Colon (tissue), 2 donors: ENCODE data around the gene RARB.

Source experiments
- FAIRE-seq: peaks from 2 replicates; lab custom pipeline; 2012; peaks lifted over from hg19 to GRCh38; lab: Jason Lieb, UNC
- donor health status: control.
- donor health status: control.

RARB gene

DNA sequence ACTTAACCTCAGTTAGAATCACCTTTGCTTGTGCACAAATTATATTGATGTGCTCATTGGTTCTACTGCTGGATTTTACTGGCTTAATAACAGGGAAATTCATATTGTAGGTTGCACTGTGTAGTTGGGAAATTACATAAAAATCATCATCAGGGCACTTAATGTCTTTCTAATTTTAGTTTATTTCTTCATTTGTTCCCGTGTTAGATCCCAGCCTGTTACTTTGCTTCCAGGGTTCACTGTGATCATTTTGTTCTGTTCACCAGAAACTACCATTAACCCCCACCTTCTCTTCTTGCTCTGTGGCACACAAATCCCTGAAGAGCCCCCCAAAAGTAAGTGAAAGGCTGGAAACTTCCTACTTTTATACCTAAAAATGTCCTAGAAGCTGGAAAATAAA, 80.4 kb downstream of the RARB start:
- FAIRE-seq, result no peak

DNA sequence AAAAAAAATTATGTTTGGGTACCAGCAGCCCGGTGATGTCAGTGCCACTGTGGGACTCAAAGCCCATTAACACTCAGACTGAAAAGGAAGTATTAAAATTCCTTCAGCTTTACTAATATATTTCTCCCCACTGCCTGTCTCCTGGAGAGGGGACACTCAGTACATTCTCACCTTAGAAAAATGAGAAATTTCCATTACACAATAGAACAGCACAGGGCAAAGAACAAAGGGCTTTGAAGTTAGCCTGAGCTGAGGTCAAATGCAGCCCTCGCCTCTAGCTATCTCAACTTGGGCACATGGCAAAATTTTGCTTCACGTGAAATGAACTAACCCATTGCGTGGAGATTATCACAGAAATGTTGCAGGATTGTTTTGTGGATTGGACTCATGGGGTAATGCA, 80.8 kb downstream of the RARB start:
- no peak for FAIRE-seq

DNA sequence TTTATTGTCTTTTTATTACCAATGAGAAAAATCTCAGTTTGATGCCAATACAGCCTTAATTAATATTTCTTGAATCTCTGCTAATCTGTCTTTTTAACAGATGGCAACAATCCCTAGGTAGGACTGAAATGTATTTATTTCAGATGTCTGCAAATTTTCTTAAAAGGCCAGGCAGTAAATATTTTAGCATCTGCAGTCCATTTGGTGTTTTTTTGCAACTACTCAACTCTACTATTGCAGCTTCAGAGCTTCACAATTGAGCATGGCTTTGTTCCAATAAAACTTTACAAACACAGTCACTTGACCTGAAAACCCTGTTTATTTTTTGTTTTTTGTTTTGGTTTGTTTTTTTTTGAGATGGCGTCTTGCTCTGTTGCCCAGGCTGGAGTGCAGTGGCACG, 82.7 kb downstream of the RARB start:
- no peak for FAIRE-seq

DNA sequence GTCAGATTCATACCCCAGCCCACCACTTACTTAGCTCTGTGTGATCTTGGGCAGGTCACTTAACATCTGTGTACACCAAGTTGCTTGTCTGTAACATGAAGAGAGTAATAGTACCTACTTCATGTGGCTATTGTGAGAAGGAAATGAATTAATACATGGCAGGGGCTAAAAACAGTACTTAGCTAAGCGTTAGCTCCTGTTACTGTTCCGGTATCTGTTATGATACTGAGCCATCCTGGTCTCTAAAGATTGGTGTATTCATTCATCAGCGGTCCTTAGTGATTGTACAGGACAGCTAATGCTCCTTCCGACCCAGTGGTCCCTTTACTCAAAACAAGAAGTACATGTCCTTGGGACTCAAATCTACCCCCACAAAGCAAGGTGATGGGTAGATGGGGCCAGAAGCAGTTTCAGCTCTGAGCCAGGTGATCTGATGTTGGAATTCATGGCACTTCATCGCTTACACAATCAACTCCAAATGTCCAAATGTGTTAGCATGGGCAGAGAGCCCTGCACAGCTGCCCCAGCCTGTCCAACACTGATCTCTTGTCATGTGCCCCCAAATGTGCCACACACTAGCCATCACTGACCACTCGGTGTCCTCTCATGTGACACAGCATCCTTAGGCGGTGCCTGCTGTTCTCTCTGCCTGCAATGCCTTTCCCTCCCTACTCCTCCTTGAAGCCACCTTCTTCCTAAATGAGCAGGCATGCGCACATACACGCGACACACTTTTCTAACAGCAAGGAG, 84.1 kb downstream of the RARB start:
- FAIRE-seq, result no peak

DNA sequence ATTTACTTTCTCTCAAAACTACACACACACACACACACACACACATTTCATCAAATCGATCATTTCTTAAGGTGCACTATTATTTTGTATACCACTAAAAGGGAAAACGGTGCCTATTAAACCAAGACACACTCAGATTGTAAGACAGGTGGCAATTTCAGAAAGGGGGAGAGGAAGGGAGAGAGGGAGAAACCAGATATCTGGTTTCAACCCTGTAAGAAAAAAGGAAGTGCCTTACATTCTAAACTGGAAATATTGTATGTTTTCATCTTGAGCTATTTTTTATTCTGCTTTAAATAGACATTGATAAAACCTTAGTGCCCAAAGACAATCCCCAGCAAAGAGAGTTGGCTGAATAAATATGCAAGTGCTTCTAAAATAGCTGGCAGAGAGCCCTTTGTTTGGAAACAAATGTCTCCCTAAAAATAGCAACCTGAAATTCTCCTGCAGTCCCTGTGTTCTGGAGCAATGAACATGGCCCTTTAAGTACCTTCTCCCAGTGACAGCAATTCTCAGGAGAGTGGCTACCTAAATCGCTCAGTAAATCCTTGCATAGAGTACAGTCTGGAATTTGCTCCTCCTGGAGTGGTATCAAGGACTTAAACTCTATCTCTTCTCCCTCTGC, 85.7 kb downstream of the RARB start:
- no peak for FAIRE-seq

DNA sequence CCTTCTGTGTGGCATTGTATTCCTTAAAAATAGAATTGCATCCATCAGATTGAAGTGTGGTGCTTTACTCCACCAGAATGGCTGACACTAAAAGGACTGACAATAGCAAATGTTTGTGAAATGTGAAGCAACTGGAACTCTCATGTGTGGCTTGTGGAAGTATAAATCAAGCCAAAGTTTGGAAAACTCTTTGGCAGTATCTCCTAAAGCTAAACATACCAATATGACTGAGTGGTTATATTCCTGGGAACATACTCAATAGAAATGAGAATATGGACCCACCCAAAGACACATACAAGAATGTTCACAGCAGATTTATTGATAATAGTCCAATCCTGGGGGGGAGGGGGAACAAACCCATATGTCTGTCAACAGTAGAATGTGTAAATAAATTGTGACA, 87.1 kb downstream of the RARB start:
- FAIRE-seq, result no peak

DNA sequence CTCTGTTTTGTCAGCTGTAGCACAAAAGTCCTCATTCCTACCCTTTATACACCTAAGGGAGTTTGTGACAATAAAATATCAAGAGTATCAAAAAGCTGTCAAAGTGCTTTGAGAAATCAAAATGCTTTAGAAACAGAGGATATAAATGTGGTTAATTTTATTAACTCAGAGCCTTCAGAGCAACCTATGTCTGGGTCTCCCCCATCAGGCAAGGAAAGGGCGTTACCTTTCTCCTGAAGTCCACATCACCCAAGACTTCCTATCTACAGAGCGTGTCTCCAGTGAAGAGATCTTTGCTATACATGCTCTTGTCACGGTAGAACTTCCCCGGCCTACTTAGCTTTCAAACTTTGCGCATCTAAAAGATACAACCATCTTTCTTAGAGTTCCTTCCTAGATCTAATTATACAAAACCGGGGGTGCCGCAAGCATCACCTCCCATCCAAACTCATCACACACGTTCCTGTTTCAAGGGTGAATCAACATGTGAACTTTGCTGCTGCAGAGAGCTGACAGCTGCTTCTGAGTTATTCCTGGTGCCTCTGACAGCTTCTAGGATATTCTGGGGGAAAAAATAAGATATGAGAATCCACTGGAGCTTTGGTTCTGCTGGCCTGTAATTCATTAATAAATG, 93.0 kb downstream of the RARB start:
- no peak for FAIRE-seq

DNA sequence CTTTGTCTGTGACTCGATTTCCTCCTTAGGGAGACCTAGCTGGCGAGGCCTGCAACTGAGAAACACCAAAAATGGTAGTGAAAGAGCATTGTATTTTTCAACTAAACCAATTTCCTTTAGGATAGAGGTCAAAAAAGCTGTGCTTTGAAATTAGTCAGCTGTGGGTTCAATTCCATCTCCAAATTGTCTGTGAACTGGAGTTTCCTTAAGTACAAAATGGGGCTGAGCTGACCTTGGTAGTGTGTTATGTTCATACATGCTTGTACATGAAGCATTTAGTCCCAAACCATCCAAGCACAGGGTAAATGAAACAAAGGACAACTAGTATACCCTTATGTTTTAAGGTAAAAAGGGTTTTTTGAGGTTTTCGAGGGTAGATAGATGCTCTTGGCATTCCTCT, 99.3 kb downstream of the RARB start:
- no peak for FAIRE-seq

DNA sequence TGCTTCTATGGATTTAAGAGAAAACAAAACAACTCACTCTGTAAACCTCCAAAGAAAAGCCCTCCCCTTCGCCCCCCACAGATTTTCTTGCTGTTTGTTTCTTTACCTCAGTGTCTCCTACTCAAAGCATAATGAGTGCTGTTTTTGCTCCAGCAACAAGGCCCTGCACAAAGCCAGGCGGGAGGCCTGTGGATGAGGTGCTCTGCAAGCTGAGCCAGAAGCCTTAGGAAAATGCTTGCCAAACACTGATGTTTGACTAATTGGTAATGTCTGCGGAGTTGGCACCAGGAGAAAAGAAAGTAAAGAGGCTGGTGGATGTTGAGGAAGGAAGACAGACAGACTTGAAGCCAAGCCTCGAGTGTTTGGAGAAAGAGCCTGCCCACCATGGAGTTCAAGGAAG, 99.7 kb downstream of the RARB start:
- FAIRE-seq, result no peak

DNA sequence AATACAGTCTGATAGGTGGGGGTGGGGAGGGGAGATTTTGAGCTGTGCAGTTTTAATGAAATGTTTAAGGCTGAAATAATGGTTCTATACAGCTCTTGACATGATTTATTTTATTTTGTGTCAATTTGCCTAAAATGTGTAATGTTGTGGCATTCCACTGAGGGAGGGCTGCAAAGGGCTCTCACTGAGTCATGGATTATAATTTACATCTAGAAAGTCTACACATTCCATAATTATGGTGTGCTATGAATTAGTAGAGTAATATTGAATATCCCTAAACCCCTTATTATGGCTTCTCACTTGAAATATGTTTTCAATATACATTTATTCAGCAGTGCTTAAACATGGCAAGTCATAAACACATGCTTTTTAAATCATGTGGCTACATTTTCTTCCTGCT, 103.9 kb downstream of the RARB start:
- no peak for FAIRE-seq

DNA sequence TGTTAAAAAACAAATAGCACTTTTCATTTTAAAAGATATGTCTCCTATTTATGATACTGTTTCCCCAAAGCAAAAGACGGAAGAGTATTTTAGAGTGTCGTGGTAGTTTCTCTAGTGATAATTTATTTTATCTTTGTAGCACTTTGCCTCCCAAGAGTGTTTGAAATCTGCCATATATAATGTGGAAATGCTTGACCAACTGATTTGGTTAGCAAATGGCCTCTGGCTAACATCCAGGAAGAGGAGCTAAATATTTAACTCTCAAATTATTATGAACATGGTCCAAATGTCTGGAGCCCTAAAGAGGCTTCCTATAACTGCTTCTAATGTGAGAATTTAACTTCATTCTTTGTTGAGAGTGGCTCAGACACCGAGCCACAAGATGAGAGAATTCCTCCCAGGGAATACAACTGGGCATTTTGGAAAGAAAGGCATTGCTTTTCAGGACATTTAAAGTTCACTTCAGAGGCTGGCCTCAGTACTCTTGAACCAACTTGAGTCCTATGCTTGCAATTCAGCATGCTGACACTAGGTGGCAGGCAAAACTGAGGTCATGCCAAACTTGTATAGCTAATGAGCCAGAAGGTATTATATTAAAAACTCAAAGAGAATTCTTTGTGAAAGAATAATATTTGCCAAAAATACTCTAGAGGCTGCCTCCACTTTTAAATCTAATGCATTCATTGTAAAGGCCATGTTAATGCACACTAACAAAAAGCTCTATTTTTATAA, 104.5 kb downstream of the RARB start:
- no peak for FAIRE-seq

DNA sequence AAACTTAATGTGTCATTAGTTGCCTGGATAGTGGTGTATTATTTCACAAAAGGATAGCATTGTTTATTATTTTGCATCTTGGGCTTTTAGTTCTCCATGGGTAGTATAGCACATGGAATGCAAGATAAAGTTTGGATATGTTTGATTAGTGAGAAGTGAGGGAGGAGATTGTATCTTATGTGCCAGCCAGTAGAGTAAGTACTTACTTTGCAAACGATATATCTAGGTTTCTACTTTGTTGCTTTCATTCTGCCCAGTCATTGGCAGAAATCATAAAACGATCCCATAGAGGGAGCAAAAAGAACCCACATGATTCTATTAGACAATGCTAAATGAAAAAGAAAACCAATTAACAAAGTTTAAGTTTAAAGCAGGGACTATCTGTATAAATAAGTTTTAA, 105.3 kb downstream of the RARB start:
- no peak for FAIRE-seq

DNA sequence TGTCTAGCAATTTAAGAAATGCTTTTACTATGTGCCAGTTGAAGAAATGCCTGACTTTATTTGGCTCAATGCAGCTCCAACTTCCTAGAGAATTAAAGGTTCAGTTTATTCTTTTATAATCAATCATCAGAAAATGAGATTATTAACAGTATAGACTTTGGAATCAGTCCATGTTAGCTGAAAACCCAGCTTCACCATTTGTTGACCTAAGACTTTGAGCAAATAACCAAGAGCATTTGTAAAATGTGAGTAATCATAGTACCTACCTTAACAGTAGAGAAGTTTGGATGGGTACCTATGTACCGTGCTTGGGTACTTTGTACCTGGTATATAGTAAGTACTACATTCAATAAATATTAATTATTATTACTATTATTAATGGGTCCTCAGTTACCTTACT, 105.9 kb downstream of the RARB start:
- no peak for FAIRE-seq

DNA sequence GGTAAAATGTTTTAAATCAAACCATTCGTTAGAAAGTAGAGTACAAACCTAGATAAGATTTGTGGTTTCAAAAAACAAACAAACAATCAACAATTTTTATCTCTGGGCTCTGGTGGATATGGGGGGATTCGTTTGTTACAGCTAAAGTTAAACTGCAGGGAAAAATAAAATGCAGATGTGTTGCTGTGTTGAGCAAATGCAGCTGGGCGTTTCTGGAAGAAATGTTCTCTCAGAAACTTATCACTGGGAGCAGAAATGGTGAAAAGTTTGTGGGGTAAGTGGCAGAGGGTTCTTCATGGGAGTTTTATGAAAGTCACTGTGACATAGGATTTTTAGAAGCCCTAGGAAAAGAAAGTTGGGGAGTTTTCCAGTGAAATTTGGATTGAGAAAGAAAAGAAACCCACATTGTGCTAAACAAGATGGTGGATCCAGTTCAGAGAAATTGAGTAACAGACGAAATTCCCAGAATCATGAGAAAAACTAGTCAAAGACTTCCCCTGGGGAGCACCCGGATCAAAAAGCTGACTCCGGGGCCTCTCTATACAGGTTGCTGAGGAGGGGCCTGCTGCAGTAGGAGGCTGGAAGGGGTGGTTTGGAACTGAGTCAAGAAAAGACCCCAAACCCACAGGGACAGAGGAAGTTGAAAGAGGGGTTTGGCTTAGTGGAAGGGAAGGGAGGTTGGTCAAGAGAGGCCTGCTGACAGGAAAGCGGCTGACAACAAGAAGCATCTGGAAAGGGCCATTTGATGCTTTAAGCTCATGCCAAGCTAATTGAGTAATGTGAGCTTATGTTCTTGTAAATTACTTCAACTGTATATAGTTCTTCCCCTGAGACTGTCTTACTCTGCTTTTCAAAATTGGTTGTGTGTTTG, 108.7 kb downstream of the RARB start:
- FAIRE-seq, result no peak

DNA sequence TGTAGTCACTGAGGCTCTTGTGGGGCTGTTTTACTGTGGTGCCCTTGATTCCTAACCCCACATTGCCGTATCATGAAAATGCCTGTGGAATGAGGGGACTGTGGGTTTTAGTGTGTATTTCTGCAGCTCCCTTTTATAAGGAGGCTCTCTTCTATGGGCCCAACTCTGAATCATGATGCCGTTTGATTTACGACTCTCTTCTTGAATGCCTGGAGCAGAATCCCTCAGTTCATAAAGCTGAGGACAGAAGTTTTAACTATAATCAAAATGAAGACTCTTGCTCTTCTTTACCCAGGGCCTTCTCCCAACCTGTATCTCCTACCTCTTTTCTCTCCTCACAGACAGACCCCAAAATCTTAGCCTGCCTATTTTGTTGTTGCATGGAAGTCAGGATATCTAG, 109.5 kb downstream of the RARB start:
- FAIRE-seq, result no peak

DNA sequence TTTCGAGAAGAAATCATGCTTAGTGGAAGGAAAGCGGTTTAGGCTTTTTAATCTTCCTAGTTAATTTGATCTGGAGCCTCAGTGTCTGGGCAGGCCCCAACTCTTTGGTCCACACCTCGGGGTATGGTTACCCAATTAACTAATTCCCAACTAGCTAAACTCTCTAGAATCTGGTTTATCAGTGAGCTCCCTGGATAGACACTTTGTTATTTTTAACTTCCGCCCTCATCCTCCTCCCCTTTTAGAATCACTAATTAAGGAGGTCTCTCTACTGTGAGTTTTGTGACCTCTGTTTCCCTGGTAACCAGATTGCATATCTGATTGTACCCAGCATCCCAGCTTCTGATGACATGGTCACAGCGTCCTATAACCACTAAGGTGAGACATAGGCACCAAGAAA, 112.2 kb downstream of the RARB start:
- FAIRE-seq, result no peak

DNA sequence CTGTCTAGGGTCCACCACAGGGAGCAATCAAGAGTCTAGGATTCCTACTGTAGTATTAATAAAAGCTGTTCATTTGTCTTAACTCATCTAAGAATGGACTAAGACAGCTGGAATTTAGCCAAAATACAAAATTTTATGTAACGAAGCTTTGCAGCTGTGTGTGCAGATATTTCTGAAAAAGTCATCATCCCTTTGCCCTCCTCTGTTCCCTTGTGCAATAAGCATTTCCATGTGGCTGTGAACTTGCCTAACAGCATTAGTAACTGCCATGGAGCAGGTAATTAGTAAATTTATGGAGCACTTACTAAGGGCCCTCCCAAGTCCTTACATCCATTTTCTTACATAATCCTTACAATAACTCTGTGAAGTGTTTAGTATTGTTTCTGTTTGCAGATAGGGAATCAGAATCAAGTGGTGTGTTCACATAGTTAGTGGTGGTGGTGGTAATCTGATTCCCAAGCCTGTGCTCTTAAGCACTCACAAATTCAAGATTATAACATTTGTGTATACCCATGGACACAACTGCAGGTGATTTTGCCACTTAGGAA, 114.5 kb downstream of the RARB start:
- FAIRE-seq, result no peak

DNA sequence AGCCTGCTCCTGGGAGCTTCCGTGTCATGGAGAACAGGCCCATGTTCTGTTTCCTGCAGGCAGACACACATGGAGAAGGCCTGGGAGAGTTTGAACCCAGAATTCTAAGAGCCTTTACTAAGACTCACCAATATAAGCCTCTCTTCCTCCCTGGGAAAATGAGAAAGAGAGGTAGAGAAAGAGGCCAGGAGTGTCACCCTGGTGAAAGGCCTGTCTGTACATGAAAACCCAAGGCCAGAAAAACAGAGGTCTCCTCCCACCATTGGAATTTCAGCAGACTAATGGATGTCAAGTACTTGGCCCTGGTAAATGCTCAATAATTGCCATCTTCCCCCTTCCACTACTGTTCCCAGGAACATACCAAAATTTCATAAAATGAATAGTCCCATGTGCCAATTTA, 119.0 kb downstream of the RARB start:
- FAIRE-seq, result no peak

DNA sequence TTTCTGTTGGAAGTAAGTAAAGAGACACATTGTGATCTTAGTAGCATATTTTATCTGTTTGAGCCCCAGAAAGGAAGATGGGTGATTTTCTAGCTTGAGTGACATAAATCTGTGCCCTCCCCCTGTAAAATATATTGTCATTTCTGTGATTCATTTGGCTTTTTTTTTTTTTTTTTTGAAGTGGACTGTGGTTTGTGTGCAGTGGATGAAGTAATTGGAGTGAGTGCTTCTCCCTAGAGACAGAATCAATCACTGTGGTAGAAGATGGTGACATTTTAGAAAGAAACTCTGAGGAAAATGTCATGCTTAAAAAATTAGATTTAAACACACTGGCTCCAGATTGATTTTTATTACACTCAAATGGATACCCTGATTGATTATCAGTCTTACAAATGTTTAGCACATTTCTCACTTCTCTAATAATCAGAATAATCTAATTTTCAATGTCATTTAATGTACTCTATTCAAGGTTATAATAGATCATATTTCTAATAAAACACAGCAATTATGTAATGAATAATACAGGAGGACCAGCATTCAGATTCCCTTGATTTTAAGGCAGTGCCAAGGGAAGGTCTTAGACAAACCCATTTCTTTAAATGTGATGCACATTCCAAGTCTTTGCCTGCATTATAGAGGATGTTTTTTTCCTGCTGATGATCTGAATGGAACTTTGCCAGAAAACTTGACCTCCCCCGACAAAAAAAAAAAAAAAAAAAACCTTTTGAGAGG, 120.0 kb downstream of the RARB start:
- FAIRE-seq, result no peak

DNA sequence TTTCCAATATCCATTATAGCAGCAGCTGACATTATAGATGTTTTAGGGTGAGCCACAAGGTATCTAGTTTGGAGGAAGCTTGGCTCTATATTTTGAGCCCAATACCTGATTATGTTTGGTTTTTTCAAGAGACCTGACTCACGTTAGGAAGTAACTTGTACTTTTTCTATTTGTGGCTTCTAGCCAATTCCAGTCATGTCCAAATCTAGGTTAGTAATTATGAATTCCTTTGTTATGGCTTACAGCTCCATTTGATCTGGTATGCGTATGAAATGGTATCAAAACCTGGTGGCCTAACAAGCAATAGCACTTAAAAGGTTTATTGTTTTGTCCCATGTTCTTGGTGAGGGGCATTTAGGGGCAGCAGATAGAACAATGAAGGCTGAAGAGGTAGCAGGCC, 120.8 kb downstream of the RARB start:
- FAIRE-seq, result no peak

DNA sequence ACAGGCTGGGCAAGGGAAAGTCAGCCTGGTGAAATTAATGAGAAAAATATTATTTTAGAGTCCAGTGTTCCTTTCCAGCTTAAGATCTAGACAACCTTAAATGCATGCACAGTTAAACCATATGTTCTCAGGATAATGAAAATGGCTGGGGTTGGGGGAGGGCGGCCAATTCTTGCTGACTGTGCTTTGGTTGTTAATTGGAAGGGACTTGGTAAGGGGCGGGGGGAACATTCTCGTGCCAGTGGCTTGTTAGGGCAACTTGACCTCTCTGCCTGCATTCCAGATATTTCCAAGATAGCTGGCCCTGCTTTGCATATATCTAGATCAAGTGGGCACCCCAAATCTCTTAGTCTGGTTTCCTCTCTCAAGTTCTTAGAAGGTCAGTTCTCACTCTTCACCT, 124.2 kb downstream of the RARB start:
- FAIRE-seq, result no peak
